HG03575 (cell line): Measurements from ENCODE around the gene PCOLCE2.
A peak's percentile ranks its signal among the peaks of the same experiment; 100 is the strongest.

Experiments used
- ATAC-seq: cut with Tn5 transposase; IDR thresholded peaks from one replicate; pipeline ENCODE4 v1.9.1; 2021; ENCODE audit not compliant: unreplicated experiment, insufficient number of reproducible peaks, low FRiP score; ENCODE audit errors: extremely low read depth

Gene PCOLCE2

GRCh38 chr3:142837526-142837925 is 51.4 kb downstream of the PCOLCE2 start:
- ATAC-seq = no peak

GRCh38 chr3:142828703-142829305 is 60.1 kb downstream of the PCOLCE2 start:
- ATAC-seq = peak; percentile 74

DNA sequence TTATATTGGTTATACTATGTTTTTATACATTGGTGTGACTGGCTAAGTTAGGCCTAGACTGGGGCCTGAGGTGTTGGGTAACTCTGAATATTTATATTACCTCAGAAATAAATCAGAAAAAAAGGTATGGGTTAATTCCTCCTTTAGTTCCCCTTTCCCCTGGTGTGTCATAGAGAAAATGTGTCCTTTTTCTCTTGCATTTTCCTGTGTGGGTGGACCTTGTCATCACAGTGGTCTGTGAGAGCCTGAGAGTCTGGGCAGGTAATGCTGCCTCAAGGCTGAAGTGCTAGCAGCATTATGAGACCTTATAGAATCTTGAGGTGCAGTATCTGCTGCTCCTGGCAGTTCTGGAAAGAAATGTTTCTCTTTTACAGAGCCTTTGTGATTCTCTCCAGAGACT is 69.7 kb downstream of the PCOLCE2 start:
- no peak for ATAC-seq

GRCh38 chr3:142818651-142819050 is 70.2 kb downstream of the PCOLCE2 start:
- ATAC-seq = no peak

DNA sequence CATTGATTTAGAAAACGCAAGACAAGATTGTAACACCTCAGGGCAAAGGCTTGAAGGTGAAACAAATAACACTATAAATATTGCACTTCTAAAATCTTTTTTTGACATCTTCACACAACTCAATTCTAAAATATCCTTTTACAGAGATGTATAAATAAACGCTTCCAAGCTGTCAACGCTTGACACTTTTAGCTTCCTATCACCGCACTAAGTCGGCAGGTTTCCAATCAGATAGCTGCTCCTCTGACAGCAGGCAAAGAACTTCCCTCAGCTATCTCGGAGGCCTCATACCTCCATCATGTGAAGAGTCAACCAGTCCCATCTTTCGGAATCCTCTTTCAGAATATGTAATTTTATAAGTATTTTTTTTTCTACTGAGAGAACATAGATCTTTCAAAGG is 71.0 kb downstream of the PCOLCE2 start:
- ATAC-seq = no peak

GRCh38 chr3:142817356-142817755 is 71.5 kb downstream of the PCOLCE2 start:
- no peak for ATAC-seq

DNA sequence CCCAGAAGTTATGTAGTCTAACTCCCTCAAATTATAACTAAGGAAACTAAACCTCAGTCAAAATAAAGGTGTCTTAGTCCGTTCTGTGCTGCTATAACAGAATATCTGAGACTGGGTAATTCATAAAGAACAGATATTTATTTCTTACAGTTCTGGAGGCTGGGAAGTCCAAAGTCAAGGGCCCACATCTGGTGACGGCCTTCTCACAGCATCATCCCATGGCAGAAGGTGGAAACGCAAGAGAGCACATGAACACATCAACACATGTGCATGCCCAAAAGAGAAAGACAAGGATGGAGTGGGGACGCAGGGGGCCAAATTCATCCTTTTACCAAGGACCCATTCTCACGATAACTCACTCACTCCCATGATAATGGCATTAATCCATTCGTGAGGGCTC is 73.1 kb downstream of the PCOLCE2 start:
- no peak for ATAC-seq

DNA sequence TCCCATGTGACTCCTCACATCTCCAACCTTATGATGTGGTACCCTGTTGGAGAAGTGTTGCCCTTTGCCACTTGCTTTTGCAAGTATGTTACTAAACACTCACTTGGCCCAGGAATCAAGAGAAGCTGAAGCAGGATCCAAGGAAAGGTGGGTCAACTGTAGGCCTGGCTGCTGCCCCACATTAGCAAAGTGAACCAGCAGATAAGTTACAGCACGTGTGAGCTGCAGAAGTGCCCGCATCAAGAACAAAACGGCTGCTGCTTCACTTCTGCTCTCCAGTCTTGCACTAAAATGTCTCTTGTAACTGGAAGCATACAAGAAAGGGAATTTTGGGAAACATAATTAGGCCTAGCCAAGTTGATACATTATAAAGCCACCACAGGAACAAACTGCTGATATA is 79.6 kb downstream of the PCOLCE2 start:
- ATAC-seq = no peak

DNA sequence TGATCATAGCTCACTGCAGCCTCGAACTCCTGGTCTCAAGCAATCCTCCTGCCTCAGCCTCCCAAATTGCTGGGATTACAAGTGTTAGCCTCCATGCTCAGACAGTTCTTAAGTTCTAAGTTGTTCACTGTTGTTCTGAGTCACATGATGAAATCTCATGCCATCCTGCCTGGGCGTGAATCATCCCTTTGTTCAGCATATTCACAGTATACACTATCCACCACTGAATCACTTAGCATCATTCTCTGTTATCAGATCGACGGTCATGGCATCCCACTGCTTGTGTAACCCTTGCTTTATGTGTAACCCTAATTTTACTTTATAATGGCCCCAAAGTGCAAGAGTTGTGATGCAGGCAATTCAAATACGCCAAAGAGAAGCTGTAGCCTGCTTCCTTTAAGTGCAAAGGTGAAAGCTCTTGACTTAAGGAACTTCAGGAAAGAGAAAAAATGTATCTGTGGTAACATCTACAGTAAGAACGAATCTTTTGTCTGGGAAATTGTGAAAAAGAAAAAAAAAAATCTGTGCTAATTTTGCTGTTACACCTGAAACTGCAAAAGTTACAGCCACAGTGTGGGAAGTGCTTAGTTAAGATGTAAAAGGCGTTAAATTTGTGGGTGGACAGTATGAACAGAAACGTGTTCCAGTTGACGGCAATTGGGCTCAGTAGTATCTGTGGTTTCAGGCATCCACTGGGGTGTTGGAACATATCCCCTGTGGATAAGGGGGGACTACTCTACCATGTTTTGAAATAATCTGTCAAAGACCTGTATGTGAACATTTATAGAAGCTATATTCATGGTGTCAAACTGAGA is 80.6 kb downstream of the PCOLCE2 start:
- ATAC-seq = no peak

GRCh38 chr3:142802891-142803290 is 86.0 kb downstream of the PCOLCE2 start:
- ATAC-seq = no peak

DNA sequence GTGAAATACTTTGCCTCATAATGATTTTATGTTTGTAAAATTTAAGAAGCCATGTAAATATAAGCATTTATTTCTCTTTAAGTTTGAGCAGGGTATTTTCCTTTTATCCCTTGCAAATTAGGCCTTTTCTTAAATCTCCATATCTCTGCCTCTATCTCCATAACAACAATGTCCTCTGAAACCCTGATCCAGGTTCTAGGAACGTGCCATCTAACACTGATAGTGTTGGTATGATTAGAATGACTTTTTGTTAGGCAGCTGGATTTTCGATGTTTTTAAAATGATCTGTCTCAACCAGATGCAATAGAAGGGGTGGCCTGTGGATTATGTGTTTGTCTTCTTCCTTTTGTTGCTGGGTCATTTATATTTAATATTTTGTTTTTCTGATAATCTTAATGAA is 87.1 kb downstream of the PCOLCE2 start:
- no peak for ATAC-seq

DNA sequence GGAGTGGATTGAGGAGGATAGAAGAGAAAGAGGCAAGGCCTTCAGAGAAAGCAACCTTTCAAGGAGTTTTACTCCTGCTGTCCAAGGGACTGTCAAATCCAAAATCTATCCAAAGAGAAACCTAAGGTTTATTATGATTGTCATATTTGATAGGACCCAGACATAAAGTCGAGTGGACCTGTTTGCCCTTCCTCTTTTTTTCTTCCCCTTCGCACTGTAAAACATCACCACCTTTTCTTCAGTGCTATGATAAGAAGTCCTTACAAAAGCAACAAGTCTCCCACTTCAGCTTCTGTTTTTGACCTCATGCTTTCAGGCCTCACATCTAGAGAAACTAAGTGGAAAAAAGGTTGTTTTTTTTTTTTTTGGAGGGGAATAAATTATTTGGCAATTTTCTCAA is 92.1 kb downstream of the PCOLCE2 start:
- no peak for ATAC-seq

DNA sequence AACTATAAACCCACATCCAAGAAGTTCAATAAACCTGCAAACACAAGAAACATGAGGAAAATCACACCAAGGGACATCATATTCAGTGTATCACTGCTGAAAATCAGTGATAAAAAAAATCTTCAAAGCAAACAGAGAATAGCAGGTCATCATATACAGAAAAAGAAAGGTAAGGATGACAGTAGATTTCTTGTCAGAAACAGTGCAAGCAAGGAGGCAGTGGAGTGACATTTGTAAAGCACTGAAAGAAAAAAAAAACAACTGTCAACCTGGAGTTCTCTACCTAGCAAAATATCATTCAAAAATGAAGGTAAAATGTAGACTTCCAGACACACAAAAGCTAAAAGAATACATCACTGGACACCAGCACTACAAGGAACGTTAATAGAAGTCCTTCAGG is 93.6 kb downstream of the PCOLCE2 start:
- no peak for ATAC-seq

- no peak for ATAC-seq
These were observed 94.4 kb downstream of the PCOLCE2 start for GRCh38 chr3:142794508-142794907.

DNA sequence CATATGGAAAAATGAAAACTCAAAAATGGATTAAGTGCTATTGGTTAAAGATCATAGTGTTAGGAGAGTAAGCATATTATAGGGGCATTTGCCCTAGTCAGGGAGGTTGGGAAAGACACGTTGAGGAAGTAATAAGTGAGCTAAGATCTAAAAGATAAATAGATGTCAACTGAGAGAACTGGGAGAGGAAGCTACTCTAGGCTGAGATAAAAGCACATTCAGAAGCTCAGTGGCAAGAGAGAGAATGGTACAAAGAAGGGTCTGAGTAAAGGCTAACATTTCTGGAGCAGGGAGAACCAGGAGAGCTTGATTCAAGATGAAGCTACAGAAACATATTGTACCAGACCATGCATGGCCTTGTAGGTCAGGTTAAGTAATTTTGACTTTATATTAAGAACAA is 101.2 kb downstream of the PCOLCE2 start:
- no peak for ATAC-seq

- no peak for ATAC-seq
These were observed 102.9 kb downstream of the PCOLCE2 start for GRCh38 chr3:142785996-142786395.

DNA sequence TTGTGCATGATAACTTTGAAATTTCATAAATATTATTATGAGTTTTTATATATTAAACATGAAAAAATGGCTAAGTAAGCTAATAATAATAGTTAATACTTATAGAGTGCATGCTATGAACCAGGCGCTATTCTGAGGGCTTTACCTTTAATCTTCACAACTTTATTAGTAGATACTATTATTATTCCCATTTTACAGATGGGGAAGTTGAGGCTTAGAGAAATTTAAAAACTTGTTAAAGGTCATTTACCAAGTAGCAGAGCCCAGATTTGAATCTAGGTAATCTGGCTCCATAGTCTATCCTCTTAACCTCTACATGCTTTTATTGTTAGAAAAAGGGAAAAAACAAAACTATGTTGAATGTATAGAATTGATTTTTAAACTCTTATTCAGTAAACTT is 104.7 kb downstream of the PCOLCE2 start:
- ATAC-seq = no peak

DNA sequence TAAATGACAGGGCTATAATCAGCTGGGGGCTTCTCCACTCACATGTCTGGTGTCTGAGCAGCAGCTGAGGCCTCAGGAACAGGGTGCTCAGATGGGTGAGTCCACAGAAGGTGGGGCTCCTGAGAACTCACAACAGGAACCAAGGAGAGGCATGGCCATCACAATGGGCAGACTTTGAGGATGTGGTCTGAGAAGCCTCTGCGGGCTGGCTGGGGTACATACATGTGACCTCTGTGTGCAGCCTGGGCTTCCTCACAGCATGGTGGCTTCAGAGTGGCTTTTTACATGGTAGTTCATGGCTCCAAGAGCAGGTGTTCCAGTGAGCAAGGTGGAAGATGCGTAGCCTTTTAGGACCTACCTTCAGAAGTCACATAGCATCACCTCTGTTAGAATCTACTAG is 106.3 kb downstream of the PCOLCE2 start:
- ATAC-seq = no peak

DNA sequence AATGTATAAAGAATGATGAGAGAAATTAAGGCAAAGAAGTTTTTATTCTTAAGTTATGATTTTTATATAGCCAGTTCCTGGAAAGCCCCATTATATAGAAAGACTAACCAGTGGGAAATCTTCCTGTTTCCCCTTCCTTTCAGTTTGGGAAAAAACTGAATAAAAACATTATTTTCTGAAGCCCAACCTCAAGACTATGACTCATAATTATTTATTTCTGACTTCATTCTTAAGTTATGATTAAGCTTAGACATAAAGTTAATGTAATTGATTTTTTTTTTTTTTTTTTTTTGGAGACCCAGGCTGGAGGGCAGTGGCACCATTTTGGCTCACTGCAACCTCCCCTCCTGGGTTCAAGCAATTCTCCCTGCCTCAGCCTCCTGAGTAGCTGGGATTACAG is 109.3 kb downstream of the PCOLCE2 start:
- no peak for ATAC-seq

DNA sequence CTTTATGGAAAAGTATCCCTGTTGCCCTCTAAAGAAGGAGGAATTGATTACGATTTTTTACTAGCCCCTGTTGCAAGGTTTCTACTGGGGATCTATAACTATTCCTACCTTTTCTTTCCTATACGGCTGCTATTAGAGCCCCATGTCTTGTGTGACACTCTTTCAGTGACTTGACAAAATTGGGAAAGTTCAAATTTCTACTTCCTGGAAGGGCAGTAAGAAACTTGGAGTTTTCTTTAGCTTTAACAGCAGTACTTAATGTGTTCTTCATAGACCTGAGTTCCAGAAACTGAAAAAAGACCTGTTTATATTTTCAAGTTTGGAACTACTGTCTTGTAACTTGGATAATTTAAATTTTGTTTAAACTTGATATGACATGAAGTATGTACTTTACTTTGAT is 110.3 kb downstream of the PCOLCE2 start:
- no peak for ATAC-seq

GRCh38 chr3:142777927-142778326 is 111.0 kb downstream of the PCOLCE2 start:
- ATAC-seq = no peak
